Measurements from ENCODE around the gene FNIP2. TPM values are rescaled to one million over a fixed set of nuclear protein-coding genes. Genes with fewer than 3 reads are reported as not detected.
"Not testable (repeated sequence)": the region's sequence is repeated elsewhere in the genome, so short reads cannot be mapped to it uniquely, and the experiment has no call there.

Gene FNIP2
- total and polyA plus RNA-seq, 3 donors from 2014 or later, result 23.5 to 28.4 (median 25.0) TPM

- Histone ChIP-seq H3K27ac (no peak overlapping the region), H3K36me3 (ENCODE audit: low read depth, missing control alignments) (no peaks in the 10 kb centered on the region), H3K4me1 (peaks cover 9% of the 10 kb centered on the region), H3K27me3 (no peaks in the 10 kb centered on the region), H3K4me3 (no peak overlapping the region), H3K9me3 (no peaks in the 10 kb centered on the region)
- intact Hi-C loops (cut with DNase I; ENCODE audit: low total_unique reads), result no loop called here
- no peak for DNase-seq
- TF ChIP-seq CTCF (IDR thresholded peaks at IDR 0.05), result no peak
- no peak for TF ChIP-seq POLR2A (IDR thresholded peaks at IDR 0.05)
- WGBS, 2 donors, result 92 to 93% methylated on average over 15 of the region's 15 CpGs
Observed at GRCh38 chr4:158787709-158788475, 19.1 kb downstream of the FNIP2 start.

GRCh38 chr4:158788516-158788915, 19.7 kb downstream of the FNIP2 start:
- Histone ChIP-seq H3K27me3 (no peaks in the 10 kb centered on the region), H3K9me3 (no peaks in the 10 kb centered on the region), H3K4me1 (peaks cover 9% of the 10 kb centered on the region), H3K4me3 (no peak overlapping the region), H3K36me3 (ENCODE audit: low read depth, missing control alignments) (no peaks in the 10 kb centered on the region), H3K27ac (no peak overlapping the region)
- DNase-seq, result no peak
- WGBS, 2 donors, result 81 to 89% methylated on average over 1 of the region's 1 CpG
- TF ChIP-seq POLR2A (IDR thresholded peaks at IDR 0.05) (no peak), CTCF (IDR thresholded peaks at IDR 0.05) (no peak)
- intact Hi-C loops (cut with DNase I; ENCODE audit: low total_unique reads), result no loop called here

GRCh38 chr4:158789853-158790252, 21.0 kb downstream of the FNIP2 start:
- no peak for DNase-seq
- Histone ChIP-seq H3K9me3 (no peaks in the 10 kb centered on the region), H3K27me3 (no peaks in the 10 kb centered on the region), H3K4me3 (no peak overlapping the region), H3K27ac (no peak overlapping the region), H3K36me3 (ENCODE audit: low read depth, missing control alignments) (no peaks in the 10 kb centered on the region), H3K4me1 (peaks cover 9% of the 10 kb centered on the region)
- intact Hi-C loops (cut with DNase I; ENCODE audit: low total_unique reads), result no loop called here
- no peak for TF ChIP-seq CTCF (IDR thresholded peaks at IDR 0.05)
- TF ChIP-seq POLR2A (IDR thresholded peaks at IDR 0.05), result no peak
- WGBS, 2 donors, result 92% methylated on average over 8 of the region's 8 CpGs

GRCh38 chr4:158793021-158793420, 24.2 kb downstream of the FNIP2 start:
- 61 to 71% methylated on average over 1 of the region's 1 CpG for WGBS, 2 donors
- H3K36me3 ChIP-seq (ENCODE audit: low read depth, missing control alignments), result no peaks in the 10 kb centered on the region
- intact Hi-C loops (cut with DNase I; ENCODE audit: low total_unique reads), result no loop called here
- no peaks in the 10 kb centered on the region for H3K27me3 ChIP-seq
- H3K4me3 ChIP-seq, result no peak overlapping the region
- H3K9me3 ChIP-seq, result no peaks in the 10 kb centered on the region
- TF ChIP-seq CTCF (IDR thresholded peaks at IDR 0.05) (no peak), POLR2A (IDR thresholded peaks at IDR 0.05) (no peak)
- no peak overlapping the region for H3K27ac ChIP-seq
- DNase-seq, result no peak
- H3K4me1 ChIP-seq, result no peaks in the 10 kb centered on the region

- H3K9me3 ChIP-seq; H3K27me3 ChIP-seq; intact Hi-C loops (cut with DNase I; ENCODE audit: low total_unique reads); H3K4me3 ChIP-seq; H3K27ac ChIP-seq; H3K36me3 ChIP-seq (ENCODE audit: low read depth, missing control alignments); H3K4me1 ChIP-seq; DNase-seq: not testable (repeated sequence)
- 93 to 94% methylated on average over 1 of the region's 1 CpG for WGBS, 2 donors
Observed at GRCh38 chr4:158793430-158793829, 24.6 kb downstream of the FNIP2 start.

All from testis (tissue), 3 donors.